NCI-H524 treated with DMSO at 0.1 percent for 48 hours (cell line): Measurements from ENCODE around the gene E2F4.
A peak's percentile ranks its signal among the peaks of the same experiment; 100 is the strongest.

Experiments
- DNase-seq: peaks from one replicate; lab custom pipeline; 2025; lab: John Stamatoyannopoulos, UW

E2F4 gene

DNA sequence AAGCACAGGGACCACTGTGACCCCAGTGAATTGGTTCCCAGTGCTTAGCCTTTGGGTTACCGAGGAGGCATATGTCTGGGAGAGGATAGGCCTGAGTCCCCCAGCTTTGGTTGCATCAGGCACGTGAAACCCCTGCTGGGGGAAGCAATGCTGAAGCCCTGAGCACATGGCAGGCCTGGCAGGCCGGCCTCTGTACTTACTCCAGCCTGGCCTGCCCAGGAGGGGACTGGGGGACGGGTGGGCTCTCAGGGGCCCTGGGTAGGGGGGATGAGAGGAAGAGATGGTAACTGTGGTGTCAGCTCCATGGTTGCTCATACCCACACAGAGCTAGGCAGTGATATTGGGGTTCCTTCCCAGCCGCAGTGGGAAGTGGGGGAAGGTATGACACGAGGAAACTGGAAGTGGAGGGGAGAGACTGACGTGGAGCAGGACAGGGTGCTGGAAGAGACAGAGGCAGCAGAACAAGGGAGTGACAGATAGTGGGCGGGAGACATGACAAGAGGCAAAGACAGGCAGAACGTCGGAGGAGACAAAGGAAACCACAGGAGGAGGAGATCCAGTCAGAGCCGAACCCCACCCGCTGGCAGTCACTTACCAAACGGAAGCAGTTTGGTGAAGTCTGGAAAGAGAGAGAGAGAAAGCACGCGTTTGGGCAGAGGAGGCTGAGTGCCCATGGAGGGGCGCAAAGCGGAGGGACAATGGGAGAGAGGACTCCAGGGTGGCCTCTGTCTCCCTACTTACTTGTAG is 44.0 kb downstream of the E2F4 start:
- no peak for DNase-seq

DNA sequence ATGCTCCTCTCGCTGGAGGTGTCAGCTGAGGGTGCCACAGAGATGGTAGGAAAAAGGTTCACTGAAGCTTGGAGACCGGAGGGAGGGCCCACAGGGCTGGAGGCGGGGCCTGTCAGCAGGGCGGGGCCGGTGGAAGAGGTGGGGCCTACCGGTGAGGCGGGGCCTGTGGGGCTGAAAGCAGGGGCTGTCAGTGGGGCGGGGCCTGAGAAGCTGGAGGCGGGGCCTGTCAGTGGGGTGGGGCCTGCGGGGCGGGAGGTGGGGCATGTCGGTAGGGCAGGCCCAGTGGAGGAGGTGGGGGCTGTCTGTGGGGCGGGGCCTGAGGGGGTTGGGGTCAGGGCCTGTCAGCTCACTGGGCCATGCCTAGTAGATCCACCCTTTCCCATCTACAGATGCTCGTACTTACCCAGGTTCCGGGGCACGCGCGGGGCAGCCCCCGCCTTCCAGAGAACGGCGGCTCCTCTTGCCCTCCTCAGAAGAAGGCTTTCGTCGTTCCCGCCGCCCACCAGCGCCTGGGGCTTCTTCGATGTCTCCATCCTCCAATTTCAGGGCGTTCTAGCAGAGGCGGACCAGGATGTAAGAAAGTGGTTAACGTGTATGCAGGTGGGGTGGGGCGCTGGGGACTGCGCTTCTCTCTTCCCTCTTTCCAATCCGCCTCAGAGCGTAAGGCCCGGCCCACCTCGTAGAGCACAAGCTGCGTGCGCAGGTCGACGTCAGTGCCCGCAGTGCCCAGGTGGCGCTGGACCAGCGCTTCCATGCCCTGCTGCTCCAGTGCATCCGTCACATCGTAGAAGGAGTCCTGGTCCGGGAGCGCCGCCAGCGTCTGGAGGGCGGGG is 44.8 kb downstream of the E2F4 start:
- DNase-seq: no peak

DNA sequence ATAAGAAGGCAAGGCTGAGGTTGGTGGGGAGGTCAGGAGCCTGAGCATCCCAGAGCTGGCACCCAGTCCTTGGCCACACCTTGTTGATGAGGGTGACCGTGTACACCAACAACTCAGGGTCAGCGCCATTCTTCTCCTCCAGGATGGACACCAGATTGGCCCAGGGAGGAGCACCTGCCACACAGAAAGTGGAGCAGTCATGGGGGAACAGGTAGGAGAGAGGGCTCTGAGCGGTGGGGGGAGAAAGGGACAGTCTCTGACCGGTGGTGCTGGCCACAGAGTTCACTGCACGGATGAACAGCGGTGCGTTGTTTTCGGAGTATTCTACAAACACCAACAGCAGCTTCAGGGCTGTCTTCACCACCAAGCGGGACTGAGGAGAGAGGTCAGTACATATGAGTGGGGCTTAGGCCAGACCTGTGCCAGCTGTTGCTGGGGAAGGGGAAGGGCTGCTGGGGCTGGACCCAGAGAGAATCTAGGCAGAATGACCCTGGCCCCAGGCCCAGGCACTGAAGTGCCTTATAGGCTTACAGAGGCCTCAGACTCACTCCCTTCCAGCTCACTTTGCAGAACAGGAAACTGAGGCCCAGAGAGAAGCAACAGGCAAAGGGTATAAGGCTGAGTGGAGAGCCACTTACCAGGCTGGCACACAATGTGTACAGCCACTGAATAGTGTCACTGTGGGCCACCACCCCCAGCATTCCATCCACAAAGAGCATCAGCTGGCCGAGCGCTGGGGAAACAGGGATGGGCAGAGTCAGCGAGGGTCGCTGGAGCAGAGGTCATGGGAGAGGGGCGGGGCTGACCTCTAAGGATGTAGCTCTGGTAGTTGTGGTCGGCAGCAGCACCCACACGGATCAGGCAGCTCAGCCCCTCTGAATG is 45.7 kb downstream of the E2F4 start:
- no peak for DNase-seq

DNA sequence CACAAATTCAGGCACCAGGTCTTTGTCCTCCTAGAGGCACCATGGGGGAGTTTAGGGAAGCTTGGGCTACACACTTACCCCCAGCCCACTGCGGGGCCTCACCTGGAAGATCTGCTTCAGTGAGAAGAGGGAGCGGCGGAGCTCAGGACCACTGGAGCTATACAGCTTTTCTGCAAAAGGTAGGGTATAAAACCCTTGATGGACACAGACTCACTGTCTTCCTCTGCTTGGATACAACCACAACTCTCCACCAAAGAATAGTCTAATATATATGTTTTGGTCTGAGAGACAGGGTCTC is 46.3 kb downstream of the E2F4 start:
- DNase-seq: no peak

DNA sequence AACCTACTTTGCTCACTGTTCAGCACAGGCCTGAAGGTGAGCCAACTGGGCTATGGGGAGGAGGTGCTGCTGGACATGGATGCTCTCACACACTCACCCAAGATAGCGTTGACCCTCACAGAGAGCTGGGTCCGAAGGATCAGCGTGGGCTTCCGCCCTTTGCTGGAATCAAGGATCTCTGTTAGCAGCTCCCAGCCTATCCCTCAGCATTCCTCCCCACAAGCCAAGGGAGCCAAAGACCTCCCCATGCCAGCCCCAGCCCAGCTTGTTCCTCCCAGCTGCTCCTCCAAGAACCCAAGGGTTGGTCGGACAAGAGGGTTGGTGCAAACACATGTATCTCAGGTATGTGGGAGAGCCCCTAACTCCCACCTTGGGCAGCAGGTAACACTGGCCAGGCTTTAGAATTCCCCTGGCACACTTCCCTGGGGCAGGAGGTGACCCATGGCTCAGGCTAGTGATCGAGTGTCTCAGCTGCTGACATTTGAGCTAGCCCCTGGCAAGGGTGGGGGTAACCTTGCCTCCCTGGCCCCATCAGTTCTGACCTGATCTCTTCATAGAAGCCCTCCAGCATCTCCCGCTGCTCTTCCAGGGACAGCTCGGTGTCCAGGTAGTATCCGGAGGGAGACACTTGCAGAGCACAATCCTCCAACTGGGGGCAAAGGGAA is 47.0 kb downstream of the E2F4 start:
- DNase-seq: no peak

DNA sequence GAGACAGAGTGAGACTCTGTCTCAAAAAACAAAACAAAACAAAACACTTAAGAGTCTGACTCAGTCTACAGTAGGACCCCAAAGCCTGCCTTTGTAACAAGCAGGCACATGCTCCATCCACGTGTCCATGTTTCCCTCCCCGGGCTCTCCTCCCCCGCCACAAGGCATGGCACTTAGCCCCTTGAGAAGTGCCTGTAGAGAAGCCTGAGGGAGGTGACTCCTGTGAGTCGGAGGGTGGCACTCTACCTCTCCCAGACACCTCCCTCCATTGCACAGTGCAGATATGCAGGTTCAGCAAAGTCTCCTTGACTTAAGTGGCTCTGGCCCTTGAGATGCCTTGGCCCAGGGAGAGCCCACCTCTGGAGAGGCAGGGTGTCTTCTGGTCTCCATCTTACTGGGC is 48.6 kb downstream of the E2F4 start:
- DNase-seq: no peak

DNA sequence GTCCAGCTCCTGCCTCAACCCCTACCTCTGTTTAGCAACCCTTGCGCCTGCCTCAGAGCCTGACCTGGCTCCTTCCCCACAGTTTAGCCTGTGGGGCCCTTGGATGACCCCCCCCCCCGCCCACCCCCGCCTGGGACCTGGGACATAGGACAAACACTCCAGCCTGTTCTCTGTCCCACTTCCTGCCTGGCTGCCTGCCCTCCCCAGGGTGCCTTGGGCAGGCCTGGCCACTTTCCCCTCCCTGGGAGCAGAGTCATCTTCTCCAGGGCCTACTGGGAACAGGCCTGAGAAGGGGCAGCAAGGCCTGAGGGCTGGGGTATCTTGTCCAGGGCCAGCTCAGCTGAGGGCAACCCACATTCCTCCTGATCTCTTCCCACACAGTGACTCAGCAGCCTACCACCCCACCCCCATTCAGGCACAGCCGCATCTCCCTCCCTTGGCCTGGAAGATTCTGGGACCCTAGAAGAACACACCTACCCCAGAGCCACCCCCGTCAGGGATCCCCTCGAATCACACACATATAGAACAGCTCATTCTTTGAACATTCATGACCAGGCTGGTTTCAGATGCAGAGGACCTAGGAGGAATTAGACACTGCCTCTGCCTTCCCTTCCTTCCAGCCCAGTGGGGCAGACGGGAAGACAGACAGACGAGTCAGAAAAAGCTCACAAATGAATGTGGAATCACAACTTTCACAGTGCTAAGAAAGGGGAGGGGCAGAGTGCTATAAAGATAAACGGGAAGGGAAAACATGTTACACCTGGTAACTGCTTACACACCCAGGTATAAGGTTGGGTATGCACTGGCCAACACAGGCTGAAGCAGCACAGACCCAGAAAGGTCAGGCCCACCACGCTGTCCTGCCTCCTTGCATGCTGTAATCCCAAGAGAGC is 49.3 kb downstream of the E2F4 start:
- no peak for DNase-seq

DNA sequence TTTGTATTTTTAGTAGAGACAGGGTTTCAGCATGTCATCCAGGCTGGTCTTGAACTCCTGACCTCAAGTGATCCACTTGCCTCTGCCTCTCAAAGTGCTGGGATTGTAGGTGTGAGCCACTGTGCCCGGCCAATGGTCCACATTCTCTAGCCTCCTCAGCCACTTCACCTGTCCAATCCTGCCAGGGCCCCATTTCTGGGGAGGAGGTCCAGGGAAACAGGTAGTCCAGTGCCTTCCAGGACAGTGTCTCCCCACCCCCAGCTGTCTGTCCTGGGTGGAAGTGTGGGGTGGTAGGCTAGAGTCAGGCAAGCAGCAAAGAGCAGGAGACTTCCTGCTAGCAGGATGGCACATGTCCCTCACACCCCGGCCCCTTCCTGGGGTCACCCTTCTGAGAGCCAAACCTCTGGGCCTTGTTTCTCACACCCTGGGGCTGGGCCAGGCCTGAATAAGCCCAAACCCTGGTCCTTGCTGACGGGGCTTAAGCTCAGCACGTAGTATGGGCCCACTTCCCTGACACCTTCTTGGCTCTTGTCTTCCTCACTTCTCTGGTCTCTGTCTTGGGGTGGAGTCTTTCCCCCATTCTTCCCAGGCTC is 50.3 kb downstream of the E2F4 start:
- no peak for DNase-seq

DNA sequence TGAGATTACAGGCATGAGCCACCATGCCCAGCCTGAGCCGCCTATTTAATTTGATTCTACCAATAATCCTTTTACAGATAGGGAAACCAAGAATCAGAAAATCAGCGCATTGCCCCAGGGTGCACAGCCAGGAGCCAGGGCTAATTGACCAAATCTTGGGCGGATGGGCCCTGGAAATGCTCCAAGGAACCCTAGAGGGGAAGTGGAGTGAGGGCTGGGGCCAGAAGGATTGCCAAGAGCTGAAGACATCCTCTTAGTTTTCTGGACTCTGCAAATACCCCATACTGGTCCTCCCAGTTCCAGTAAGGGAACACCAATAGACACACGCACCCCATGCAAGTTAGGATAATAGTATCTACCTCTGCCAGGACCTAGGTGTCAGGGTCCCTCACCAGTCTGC is 51.5 kb downstream of the E2F4 start:
- no peak for DNase-seq

DNA sequence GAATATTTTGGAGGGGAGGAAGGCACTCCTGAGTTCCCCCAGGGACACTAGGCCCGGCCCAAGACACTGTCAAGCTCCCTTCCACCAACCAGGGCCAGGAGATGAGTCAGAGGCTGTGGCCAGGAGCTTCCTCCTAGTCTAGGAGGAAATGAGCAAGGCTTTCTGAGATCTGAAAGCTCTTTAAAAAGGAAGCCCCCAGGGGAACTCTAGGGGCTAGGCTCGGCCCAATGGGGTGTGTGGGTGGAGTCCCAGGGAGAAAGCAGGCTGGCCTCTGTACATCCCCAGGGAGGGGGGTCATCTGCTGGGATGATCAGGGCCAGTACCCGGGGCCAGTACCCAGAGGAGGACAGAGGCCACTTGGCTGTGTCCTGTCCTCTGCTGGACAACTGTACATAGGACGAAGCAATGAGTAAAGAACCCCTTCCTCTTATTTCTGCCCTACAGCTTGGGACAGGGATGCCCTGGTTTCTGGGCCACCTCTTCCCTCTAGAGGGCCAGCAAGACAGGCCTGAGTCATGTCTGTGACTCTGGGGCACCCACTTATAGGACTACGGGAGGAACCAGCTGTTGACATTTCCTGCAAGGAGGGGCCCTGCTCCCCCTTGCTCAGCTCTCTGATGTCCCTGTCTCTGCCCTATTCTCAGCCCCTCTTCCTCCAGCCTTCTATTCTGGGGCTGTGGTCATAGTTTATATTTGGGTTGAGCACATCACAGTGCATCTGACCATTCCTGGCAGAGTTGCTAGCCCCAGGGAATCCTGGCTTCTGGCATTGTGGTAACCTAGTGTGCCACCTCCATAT is 52.6 kb downstream of the E2F4 start:
- no peak for DNase-seq

DNA sequence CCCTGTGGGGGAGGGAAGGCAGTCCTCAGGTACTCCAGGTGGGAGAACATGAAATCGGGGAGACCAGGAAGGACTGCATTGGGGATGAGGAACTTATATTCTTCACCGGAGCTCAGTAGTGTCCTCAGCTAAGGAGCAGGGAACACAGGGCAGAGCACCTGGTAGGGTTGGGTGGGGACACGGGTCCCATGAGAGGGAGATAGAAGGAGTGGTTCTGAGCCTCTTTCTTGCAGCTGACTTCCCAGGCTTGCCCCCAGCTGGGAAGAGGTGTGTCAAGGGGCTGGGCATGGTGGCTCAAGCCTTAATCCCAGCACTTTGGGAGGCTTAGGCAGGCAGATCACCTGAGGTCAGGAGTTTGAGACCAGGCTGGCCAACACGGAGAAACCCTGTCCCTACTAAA is 53.2 kb downstream of the E2F4 start:
- no peak for DNase-seq

DNA sequence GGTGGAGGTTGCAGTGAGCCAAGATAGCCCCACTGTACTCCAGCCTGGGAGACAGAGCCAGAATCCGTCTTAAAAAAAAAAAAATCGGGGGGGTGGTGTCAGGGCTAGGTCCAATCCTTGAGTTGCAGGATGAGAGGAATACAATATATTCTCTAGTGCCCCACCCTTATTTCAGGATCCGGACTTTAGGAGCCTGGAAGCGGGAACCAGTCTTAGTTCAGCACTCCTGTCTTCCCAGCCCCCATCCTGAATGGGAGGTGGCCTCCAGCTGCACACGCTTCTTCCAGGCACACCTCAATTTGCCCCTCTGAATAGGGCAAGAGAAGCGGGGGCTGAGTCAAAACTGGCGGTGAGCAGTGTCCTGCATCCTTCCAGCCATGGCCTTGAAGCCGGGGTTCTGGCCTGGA is 53.7 kb downstream of the E2F4 start:
- DNase-seq: no peak

DNA sequence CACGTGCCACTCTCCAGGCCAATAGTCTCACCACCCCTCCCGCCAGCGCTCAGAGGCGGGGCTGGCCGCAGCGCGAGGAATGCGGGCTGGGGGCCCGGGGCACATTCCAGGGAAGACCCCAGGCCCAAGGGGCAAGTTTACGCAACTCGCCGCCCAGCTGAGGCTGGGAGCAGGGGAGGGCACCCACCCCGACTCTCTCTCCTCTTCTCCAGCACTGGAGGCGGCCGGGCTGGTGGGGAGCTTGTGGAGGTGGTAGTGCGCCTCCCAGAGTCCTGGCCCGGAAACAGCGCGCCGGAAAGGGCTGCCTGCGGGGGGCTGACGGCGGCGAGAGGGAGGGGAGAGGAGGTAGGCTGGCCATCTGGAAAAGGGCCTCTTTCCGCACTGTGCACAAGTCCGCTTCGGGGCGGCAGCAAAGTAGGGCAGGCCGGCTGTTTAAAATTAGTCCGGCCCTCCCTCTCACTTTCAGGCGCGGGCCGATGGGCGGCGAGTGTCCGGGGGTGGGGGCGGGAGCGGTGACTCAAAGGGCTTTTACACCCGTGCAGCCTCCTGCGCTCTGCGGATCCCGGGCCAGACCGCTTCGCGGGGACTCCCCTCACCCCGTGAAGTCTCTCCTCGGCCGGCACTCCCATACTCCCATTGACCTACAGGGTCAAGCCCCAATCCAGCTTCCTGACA is 54.3 kb downstream of the E2F4 start:
- peak; percentile 54 for DNase-seq

DNA sequence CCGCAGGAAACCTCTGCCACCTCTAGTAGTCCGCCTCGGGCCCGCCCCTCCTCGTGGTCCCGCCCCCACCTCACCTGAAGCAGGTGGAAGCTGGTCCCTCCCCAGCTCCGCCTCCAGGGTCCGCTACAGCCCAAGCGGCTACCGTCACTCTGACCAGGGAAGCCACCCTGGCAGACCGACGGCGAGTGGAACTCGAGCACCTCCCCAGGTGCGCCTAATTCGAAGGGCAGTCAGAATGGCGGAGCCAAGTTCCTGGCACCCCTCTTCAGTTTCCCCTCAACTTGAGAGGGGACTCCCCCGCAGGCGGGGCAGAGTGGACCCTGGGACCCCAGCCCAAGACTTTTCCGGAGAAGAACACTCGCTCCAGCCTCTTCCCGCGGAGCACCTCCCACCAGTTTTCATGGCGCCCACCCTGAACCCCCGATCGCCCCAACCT is 54.8 kb downstream of the E2F4 start:
- no peak for DNase-seq

DNA sequence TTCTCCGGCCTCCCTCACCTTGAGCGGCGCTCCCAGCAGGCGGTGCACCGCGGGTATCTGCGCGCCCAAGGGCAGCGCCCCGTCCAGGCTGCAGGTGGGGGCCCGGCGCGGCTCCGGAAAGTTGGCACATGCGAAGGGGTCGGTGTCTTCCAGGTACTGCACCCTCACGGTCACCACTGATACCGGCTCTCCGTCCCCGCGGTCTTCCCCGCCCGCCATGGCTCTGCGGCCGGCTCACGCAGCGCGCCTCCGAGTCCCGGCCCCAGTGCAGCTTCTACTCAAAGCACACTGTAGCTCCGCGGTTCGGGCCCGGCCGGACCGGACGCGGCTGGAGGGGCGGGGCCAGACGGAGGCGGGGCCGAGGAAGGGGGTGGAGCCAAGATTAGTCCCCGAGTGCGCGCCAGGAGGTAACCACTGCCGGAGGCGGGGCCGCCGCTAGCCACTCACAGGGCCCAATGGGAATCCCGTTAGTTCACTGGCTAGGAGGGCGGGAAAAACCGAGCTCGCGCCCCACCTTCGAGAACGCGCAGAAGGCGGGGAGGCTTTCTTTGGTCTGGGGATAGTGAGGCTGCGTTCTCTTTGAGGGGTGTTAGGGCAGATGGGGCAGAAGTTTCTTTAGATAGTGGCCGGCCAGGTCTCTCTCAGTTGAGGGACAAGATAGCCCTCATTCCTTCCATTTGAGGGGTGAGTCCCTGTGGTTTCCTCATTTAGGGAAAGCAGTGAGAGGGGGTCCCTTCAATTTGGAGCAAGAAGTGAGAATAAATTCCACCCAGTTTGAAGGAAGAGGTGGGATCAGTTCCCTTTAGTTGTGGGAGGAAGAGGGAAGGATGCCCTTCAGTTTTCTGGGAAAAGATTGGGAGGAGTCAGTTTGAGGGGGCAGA is 55.5 kb downstream of the E2F4 start, which contains the start of gene FHOD1:
Gene FHOD1 (minus strand): TSS at position 290 of the 881 bp plus-strand sequence. CDS start 71 bp downstream, at position 219.
- DNase-seq: peak; percentile 84

DNA sequence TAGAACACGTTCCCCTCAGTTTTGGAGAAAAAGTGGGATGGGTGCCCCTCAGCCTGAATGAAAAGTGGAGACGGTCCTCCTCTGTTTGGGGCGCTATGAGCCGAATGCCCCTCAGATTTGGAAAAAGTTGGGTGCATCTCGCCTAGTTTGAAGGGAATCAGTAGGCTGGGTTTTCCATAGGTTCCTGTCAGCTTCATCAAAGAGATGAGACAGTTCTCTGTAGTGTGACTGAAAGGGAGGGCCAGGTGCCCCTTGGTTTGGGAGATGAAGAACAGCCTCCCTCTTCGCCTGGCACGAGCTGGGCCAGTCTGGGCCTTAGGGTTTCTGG is 56.1 kb downstream of the E2F4 start:
- DNase-seq: no peak
